Right atrium auricular region (tissue), 2 donors: ENCODE data around the gene ZNF341. TPM values are rescaled to one million over a fixed set of nuclear protein-coding genes. Genes with fewer than 3 reads are reported as not detected.

ENCODE experiments used
- DNase-seq: peaks from one replicate; pipeline ENCODE4 v3.0.0-alpha.2; 2019; ENCODE audit warnings: low spot score
- H3K27ac ChIP-seq, 2 donors: fragments of 200-600 bp; sonication (generic); 1 replicate in 1 of 2; 2 replicates in 1 of 2; pipeline ENCODE4 v1.5.1; 2016 to 2019
- H3K27me3 ChIP-seq, 2 donors: fragments of 200-600 bp; sonication (generic); one replicate each; pipeline versions ENCODE4 v1.5.1 to v1.6.0; 2017 to 2019
- H3K36me3 ChIP-seq: fragments of 200-600 bp; sonication (generic); one replicate; pipeline ENCODE4 v1.5.1; 2016
- H3K4me1 ChIP-seq, 2 donors: fragments of 200-600 bp; sonication (generic); one replicate each; pipeline versions ENCODE4 v1.5.1 to v1.6.0; 2017 to 2019
- H3K4me3 ChIP-seq, 2 donors: fragments of 200-600 bp; sonication (generic); 1 replicate in 1 of 2; 2 replicates in 1 of 2; pipeline ENCODE4 v1.5.1; 2017 to 2019; ENCODE audit warnings: mild to moderate bottlenecking in 1 of 2, moderate library complexity in 1 of 2
- H3K9me3 ChIP-seq, 2 donors: fragments of 200-600 bp; sonication (generic); one replicate each; pipeline ENCODE4 v1.5.1; 2019
- total RNA-seq, 2 donors: library from RNA; depleted of rRNA; stranded (reverse); fragments of >200 nt; gene quantifications; one replicate each; pipeline ENCODE4 v1.1.0, GENCODE V29; 2016
- TF ChIP-seq, protein P1 (sequence below), 2 donors: fragments of 200-600 bp; sonication (generic); IDR thresholded peaks; one replicate each; pipeline ENCODE4 v1.5.1; 2019; ENCODE audit warnings: antibody characterized with exemption in 2 of 2

The ZNF341 gene
- total RNA-seq, 2 donors from 2014 or later: 1.0 to 1.8 TPM

DNA sequence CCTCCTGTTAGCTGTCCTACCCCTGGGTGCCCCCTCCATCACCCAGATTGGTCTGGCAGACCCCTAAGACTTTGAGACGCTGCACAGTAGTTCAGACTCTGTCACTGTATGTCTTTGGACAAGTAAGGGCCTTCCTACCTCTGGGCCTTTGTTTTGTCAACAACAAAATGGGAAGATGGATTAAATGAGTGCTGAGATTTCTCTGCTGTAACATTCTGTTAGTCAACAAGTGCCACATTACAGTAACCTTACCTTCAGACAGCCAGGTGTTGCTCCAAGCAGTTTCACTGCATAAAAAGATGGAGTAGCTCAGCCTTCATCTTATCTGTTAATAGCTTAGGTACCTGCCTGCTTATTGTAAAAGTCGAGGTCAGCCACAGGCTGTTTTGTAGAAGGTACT is 95.3 kb downstream of the ZNF341 start:
- no peak overlapping the region for H3K4me3 ChIP-seq
- peaks cover 0 to 84% of the 10 kb centered on the region in 2 donors for H3K4me1 ChIP-seq
- no peak overlapping the region for H3K27ac ChIP-seq
- H3K9me3 ChIP-seq: no peaks in the 10 kb centered on the region
- TF ChIP-seq, protein P1, sequence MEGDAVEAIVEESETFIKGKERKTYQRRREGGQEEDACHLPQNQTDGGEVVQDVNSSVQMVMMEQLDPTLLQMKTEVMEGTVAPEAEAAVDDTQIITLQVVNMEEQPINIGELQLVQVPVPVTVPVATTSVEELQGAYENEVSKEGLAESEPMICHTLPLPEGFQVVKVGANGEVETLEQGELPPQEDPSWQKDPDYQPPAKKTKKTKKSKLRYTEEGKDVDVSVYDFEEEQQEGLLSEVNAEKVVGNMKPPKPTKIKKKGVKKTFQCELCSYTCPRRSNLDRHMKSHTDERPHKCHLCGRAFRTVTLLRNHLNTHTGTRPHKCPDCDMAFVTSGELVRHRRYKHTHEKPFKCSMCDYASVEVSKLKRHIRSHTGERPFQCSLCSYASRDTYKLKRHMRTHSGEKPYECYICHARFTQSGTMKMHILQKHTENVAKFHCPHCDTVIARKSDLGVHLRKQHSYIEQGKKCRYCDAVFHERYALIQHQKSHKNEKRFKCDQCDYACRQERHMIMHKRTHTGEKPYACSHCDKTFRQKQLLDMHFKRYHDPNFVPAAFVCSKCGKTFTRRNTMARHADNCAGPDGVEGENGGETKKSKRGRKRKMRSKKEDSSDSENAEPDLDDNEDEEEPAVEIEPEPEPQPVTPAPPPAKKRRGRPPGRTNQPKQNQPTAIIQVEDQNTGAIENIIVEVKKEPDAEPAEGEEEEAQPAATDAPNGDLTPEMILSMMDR (IDR thresholded peaks at IDR 0.05): no peak
- DNase-seq: no peak
- H3K36me3 ChIP-seq: no peaks in the 10 kb centered on the region
- H3K27me3 ChIP-seq: no peaks in the 10 kb centered on the region

DNA sequence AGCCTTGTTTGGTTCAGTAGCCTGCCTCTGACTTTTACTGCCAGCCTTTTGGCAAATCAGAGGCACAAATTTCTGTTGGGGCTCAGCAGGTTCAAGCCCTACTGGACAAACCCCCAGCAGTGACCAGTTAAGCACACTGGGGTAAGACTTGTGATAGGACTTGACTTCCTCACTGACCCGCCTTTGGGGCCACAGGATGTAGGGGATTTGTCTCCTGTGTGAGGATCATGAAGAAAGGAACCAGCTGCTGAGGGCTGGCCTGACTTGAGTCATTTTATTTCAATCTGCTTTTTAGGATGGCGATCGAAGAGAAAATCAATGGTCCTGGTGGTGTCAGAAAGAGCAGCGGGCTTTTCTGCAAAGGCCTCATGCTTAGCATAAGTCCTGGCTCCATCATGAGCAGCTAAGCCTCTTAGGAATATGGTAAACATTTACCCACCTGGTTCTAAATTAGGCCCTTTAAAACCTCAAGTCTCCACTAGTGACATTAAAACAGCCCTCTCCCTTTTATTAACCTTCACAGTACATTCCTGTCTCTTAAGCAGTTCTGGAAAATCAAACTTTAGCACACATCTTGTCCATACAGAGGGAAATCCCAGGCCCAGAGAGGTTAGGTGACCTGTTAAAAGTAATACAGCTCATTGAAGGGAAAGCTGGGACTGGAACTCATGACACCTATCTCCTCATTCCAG is 96.0 kb downstream of the ZNF341 start:
- no peak overlapping the region for H3K4me3 ChIP-seq
- H3K36me3 ChIP-seq: no peaks in the 10 kb centered on the region
- H3K4me1 ChIP-seq: peaks cover 0 to 84% of the 10 kb centered on the region in 2 donors
- TF ChIP-seq, protein P1 (IDR thresholded peaks at IDR 0.05): no peak
- no peak for DNase-seq
- no peaks in the 10 kb centered on the region for H3K9me3 ChIP-seq
- H3K27ac ChIP-seq: peak overlapping the region; percentile 18 to 21
- H3K27me3 ChIP-seq: no peaks in the 10 kb centered on the region

DNA sequence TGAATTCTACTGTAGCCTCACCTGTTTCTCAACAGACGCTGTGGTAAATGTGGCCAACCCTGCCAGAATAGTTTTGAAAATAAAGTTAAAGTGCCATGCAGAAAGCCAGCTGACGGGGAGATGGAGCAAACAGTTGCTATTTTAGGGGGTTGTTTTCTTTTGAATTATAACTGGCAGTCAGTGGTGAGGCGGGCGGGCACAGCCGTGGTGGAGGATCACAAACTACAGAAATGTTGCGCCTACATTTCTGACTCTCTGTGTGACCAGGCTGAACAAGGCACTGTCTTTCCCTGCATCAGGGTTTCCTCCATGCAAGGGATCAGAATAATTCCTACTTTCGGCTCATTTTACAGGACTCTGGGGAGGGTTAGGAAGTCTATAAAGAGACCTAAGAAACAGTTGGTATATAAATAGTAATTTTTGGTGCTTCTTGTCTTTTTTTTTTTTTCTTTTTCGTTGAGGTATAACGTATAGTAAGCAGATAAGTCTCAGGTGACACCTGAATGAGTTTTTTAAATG is 96.6 kb downstream of the ZNF341 start:
- Histone ChIP-seq H3K4me3 (no peak overlapping the region), H3K27ac (peak overlapping the region; percentile 18 to 21), H3K4me1 (peaks cover 0 to 83% of the 10 kb centered on the region in 2 donors), H3K36me3 (no peaks in the 10 kb centered on the region), H3K9me3 (no peaks in the 10 kb centered on the region), H3K27me3 (no peaks in the 10 kb centered on the region)
- DNase-seq: no peak
- TF ChIP-seq, protein P1 (IDR thresholded peaks at IDR 0.05): no peak

DNA sequence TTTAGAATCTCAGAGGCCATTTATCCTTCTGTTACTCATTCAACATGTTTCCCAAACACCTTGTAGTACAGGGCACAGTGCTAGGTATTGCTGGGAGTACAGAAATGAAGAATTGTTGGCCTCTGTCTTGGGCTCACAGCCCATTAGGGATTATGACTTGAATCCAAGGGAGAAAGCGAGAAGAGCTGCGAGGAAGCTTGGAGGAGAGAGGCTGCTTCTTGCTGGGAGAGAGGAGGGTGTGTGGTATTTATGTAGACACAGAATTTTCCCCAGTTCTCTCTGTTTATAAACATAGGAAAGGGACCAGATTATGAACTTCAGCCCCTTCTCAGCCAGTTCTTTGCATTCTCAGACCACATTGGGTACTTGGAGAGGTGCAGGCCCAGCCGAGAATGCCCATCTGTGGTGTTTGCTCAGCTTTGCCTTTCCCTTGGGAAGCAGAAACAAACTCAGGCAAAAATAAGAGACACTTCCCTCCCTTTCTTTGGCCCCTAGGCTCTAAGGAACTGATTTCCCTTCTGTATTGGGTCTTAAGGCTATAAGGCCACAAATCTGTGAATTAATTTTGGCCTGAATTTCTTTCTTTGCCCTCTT is 97.3 kb downstream of the ZNF341 start:
- TF ChIP-seq, protein P1 (IDR thresholded peaks at IDR 0.05): no peak
- DNase-seq: no peak
- H3K9me3 ChIP-seq: no peaks in the 10 kb centered on the region
- no peaks in the 10 kb centered on the region for H3K27me3 ChIP-seq
- H3K4me3 ChIP-seq: no peak overlapping the region
- H3K27ac ChIP-seq: peak overlapping the region in 1 of 2 donors; percentile 21
- no peaks in the 10 kb centered on the region for H3K36me3 ChIP-seq
- peaks cover 0 to 87% of the 10 kb centered on the region in 2 donors for H3K4me1 ChIP-seq

DNA sequence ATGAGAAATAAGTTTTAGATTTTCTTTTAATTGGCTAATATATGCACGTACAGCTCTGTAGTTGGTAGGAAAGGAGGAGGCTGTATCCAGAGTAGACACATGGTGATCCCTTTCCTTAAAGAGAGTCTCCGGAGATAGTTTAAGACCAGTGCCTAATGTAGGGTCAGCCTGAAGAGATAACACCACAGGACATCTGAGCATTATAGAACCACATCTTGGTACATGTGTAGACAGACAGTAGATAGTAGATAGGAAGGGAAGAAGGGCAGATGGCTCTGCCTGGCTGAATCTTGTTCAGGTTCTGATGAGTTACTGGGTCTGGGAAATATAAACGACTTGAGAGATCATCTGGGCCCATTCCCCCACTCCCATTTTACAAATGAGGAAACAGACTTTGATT is 97.8 kb downstream of the ZNF341 start:
- Histone ChIP-seq H3K27me3 (no peaks in the 10 kb centered on the region), H3K9me3 (no peaks in the 10 kb centered on the region), H3K36me3 (no peaks in the 10 kb centered on the region), H3K27ac (no peak overlapping the region), H3K4me1 (peaks cover 0 to 81% of the 10 kb centered on the region in 2 donors), H3K4me3 (no peak overlapping the region)
- TF ChIP-seq, protein P1 (IDR thresholded peaks at IDR 0.05): no peak
- no peak for DNase-seq
